Urinary bladder (tissue), 4 donors: ENCODE data around the gene MUTYH. TPM values are rescaled to one million over a fixed set of nuclear protein-coding genes. Genes with fewer than 3 reads are reported as not detected.
A peak's percentile ranks its signal among the peaks of the same experiment; 100 is the strongest.

ENCODE experiments used
- DNase-seq: peaks from one replicate; pipeline ENCODE4 v3.0.0-alpha.2; 2015; ENCODE audit errors: extremely low spot score
- H3K27ac ChIP-seq: one replicate; pipeline ENCODE4 v1.5.1; 2013; ENCODE audit warnings: low read depth, mild to moderate bottlenecking, moderate library complexity
- H3K36me3 ChIP-seq: one replicate; pipeline ENCODE4 v1.6.1; 2013; ENCODE audit warnings: mild to moderate bottlenecking, moderate library complexity; ENCODE audit not compliant: insufficient read depth
- H3K4me1 ChIP-seq: one replicate; pipeline ENCODE4 v1.6.1; 2013; ENCODE audit warnings: mild to moderate bottlenecking, moderate library complexity; ENCODE audit not compliant: insufficient read depth
- H3K4me3 ChIP-seq: one replicate; pipeline ENCODE4 v1.5.1; 2013; ENCODE audit warnings: low read depth, low read length
- WGBS: extraction: QIAGEN DNeasy Blood & Tissue Kit; methylation state at CpG from one replicate; pipeline ENCODE4 v1.1.7; 2013; 5-methylcytosine and 5-hydroxymethylcytosine counted together
- polyA plus RNA-seq: library from polyadenylated mRNA; stranded (reverse); fragments of 200-250 nt; gene quantifications from one replicate; pipeline ENCODE4 v1.2.3, GENCODE V29; 2013
- total RNA-seq: library from RNA; depleted of rRNA; stranded (reverse); fragments of >200 nt; gene quantifications from one replicate; pipeline ENCODE4 v1.2.3, GENCODE V29; 2014
- donor health status: healthy with polysubstance abuse.
- donor health status: healthy.

The MUTYH gene
- total and polyA plus RNA-seq, 2 donors, result 12.0 to 19.4 TPM

DNA sequence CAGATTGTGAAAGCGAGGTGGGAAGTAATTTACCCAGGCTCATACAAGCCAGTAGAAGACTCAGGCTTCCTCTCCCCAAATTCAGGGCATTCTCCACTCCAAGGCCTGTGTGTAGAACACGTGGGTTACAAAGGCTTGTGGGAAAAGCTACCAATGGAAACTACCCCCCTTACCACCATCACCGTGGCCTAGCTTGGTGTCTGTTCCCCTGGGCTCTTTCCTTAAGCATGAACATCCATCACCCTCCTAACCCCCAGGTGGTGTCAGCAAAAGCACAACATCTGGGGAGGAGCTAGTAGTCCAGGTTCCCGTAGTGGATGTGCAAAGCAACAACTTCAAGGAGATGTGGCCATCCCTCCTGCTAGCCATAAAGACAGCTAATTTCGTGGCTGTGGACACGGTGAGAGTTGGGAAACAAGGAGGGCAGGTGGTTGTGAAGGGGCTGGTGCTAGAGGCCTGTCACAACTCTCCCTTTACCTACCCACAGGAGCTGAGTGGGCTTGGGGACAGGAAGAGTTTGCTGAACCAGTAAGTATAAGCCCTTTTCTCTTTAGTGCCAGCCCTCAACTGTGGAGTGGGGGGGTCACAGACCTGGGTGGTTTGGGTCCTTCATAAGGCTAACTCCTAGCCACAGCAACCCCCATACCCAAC is 701 bp upstream of the MUTYH start:
- Histone ChIP-seq H3K4me3 (peak overlapping the region; percentile 51), H3K36me3 (peaks cover 8% of the 10 kb centered on the region), H3K4me1 (no peaks in the 10 kb centered on the region), H3K27ac (no peak overlapping the region)
- no peak for DNase-seq
- WGBS, result 32% methylated on average over 6 of the region's 6 CpGs

- H3K4me3 ChIP-seq, result no peak overlapping the region
- no peak for DNase-seq
- H3K27ac ChIP-seq, result no peak overlapping the region
- WGBS, result 74% methylated on average over 3 of the region's 3 CpGs
- peaks cover 2% of the 10 kb centered on the region for H3K36me3 ChIP-seq
- no peaks in the 10 kb centered on the region for H3K4me1 ChIP-seq
Observed at GRCh38 chr1:45337630-45338325, 2.5 kb downstream of the MUTYH start.

DNA sequence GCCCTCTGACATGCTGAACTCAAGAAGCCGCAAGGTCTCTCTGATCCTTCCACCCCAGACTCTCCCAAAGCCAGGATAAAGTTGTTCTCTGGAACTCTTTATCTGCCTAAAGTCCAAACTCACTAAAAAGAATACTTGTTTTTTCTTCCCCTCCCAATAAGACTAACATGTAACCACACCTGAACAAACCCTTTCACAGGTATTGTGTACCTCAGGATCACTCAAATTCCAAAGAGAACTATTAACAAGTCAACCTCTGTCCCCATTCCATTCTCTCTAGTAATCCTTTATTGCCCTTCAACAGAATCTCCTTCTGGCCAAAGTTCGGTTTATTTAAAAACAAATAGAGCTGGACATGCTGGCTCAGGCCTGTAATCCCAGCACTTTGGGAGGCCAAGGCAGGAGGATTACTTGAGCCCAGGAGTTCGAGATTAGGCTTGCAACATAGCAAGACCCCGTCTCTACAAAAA is 4.3 kb downstream of the MUTYH start:
- DNase-seq, result peak; percentile 17
- Histone ChIP-seq H3K27ac (no peak overlapping the region), H3K4me3 (no peak overlapping the region), H3K4me1 (no peaks in the 10 kb centered on the region), H3K36me3 (peaks cover 5% of the 10 kb centered on the region)
- 78% methylated on average over 4 of the region's 4 CpGs for WGBS

DNA sequence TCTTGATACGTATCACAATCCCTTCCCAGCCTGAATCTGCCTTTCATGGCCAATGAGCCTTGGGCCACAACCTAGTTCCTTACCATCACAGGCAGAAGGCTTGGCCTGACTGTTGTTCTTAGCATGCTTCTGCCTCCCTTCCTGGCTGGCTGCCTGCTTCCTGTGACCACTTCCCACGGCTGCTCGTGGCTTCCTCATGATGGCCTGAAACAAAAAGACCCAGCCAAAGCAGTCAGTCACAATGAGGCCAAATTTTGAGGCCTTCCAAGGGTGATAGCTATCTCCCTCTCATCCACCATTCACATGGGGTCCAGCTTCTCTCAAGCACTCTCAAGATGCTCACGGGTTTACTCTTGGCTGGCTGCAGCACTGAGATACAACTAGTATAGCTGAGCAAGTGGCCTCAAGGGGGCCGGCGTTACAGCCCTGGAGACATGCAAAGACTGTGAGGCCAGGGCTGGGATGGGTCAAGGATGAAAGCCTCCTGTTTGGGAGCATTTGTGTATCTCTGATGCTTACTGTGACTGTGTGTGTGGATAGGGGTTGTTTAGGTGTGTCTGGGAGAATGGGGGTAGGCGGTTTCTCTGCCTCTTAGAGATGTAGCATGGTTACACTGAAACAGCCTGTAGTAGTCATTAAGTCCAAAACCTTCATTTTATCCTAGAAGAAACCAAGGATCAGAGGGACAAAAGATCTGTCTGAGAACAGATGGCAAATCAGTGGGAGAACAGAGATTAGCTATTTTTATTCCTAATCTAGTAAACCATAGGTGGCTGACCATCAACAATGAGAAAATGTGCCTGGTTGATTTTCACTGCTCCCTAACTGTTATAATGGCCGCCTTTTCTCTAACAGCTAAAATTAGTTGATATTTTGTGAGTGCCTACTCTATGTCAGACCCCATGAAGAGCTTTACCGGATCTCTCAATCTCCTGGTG is 5.7 kb downstream of the MUTYH start:
- H3K4me1 ChIP-seq, result no peaks in the 10 kb centered on the region
- DNase-seq, result no peak
- WGBS, result 64% methylated on average over 9 of the region's 9 CpGs
- peaks cover 7% of the 10 kb centered on the region for H3K36me3 ChIP-seq
- no peak overlapping the region for H3K27ac ChIP-seq
- H3K4me3 ChIP-seq, result no peak overlapping the region

- Histone ChIP-seq H3K27ac (no peak overlapping the region), H3K4me1 (no peaks in the 10 kb centered on the region), H3K4me3 (no peak overlapping the region), H3K36me3 (peaks cover 7% of the 10 kb centered on the region)
- DNase-seq, result no peak
- 96% methylated on average over 10 of the region's 10 CpGs for WGBS
Observed at GRCh38 chr1:45332346-45332720, 7.9 kb downstream of the MUTYH start.

- Histone ChIP-seq H3K4me1 (no peaks in the 10 kb centered on the region), H3K4me3 (no peak overlapping the region), H3K27ac (no peak overlapping the region), H3K36me3 (peaks cover 7% of the 10 kb centered on the region)
- 95% methylated on average over 18 of the region's 18 CpGs for WGBS
- no peak for DNase-seq
Observed at GRCh38 chr1:45331436-45332345, 8.5 kb downstream of the MUTYH start.

- Histone ChIP-seq H3K36me3 (peaks cover 7% of the 10 kb centered on the region), H3K4me3 (no peak overlapping the region), H3K4me1 (no peaks in the 10 kb centered on the region), H3K27ac (no peak overlapping the region)
- WGBS, result 75% methylated on average over 4 of the region's 4 CpGs
- DNase-seq, result no peak
Observed at GRCh38 chr1:45329445-45329844, 10.8 kb downstream of the MUTYH start.

DNA sequence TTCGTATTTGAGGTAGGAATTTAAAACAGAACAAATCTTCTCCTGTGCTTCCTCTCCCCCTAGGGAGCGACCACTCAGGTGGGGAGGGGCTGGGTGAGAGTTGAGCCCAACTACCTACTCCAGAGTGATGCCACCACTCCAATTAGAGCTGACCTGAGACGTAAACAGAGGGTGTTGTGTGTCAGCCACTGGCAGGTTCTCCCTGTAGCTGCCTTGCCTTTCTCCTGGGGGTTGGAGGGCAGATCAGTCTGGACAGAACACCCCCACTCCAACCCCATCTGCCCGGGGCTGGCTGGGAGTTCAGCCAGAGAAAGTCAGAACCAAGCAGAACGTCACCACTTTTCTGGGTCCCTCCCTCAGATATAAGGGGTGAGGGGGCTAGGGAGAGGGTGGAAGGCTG is 11.6 kb downstream of the MUTYH start:
- WGBS, result 76% methylated on average over 5 of the region's 5 CpGs
- peaks cover 7% of the 10 kb centered on the region for H3K36me3 ChIP-seq
- H3K27ac ChIP-seq, result no peak overlapping the region

GRCh38 chr1:45327644-45328515 is 12.4 kb downstream of the MUTYH start:
- H3K27ac ChIP-seq, result no peak overlapping the region
- DNase-seq, result no peak
- H3K4me3 ChIP-seq, result peak overlapping the region; percentile 43
- peaks cover 7% of the 10 kb centered on the region for H3K36me3 ChIP-seq
- 67% methylated on average over 19 of the region's 19 CpGs for WGBS
- H3K4me1 ChIP-seq, result no peaks in the 10 kb centered on the region

More for the DNA sequence above, 11.6 kb downstream of the MUTYH start:
- Histone ChIP-seq H3K4me3 (no peak overlapping the region), H3K4me1 (no peaks in the 10 kb centered on the region)
- no peak for DNase-seq

- H3K36me3 ChIP-seq, result peaks cover 7% of the 10 kb centered on the region
- 4% methylated on average over 96 of the region's 96 CpGs for WGBS
- H3K4me3 ChIP-seq, result peak within 1 kb of the TSS; percentile 43
- H3K27ac ChIP-seq, result no peak within 1 kb of the TSS
- peak; percentile 37 for DNase-seq
- no peaks in the 10 kb centered on the region for H3K4me1 ChIP-seq
Observed at GRCh38 chr1:45326627-45327623, 13.3 kb downstream of the MUTYH start, which contains the start of gene HPDL. TSS of gene HPDL (plus strand) at chr1:45326895. CDS start at chr1:45327149, 254 bp downstream.

DNA sequence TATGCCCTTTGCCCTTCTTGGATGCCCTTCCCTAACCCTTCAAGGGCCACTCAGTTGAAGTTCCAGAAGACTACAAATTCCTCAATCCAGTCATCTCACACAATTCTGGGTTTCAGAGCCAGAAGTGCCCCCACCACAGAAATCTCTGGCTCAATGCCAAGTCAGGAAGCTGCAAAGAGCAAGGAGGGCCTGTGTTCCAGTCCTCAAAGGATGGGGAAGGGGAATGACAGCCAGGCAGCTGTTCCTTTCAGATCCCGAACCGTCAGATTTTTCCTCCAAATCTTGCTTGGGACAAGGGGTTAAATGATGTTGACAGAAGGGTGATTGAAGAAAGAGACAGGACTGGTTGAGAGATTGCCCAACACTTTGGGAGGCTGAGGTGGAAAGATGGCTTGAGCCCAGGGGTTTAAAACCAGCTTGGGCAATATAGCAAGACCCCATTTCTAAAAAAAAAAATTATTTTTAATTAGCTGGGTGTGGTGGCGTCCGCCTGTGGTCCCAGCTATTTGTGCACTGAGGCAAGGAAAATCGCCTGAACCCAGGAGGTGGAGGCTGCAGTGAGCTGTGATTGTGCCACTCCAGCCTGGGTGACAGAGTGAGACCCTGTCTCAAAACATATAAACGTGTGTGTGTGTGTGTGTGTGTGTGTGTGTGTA is 14.3 kb downstream of the MUTYH start:
- Histone ChIP-seq H3K4me3 (no peak overlapping the region), H3K27ac (no peak overlapping the region), H3K36me3 (peaks cover 3% of the 10 kb centered on the region), H3K4me1 (no peaks in the 10 kb centered on the region)
- no peak for DNase-seq
- WGBS, result 59% methylated on average over 6 of the region's 6 CpGs
